ENCODE data around the gene ATP1A4. TPM values are rescaled to one million over a fixed set of nuclear protein-coding genes. Genes with fewer than 3 reads are reported as not detected.

ATP1A4 gene
- total RNA-seq, 1 donor from 2014 or later: not detected

DNA sequence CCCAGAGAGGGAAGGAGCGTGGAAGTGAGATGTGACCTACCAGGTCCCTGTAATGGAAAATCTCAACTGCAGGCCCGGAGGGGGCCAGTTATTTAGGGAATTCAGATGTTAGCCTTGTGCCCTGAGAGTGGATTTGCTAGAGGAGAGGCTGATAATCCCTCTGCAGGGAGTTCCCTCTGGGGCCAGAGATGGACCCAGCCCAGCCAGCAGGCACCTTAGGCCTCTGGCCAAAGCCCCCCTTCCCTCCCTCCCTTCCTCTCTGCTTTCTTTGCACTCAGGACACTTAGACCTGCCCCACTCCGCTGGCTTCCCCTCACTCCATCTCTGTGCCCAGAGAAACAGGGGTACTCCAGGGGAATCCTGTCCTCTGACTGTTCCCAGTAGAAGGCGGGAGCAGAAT is 37.3 kb upstream of the ATP1A4 start:
- TF ChIP-seq, protein P1, sequence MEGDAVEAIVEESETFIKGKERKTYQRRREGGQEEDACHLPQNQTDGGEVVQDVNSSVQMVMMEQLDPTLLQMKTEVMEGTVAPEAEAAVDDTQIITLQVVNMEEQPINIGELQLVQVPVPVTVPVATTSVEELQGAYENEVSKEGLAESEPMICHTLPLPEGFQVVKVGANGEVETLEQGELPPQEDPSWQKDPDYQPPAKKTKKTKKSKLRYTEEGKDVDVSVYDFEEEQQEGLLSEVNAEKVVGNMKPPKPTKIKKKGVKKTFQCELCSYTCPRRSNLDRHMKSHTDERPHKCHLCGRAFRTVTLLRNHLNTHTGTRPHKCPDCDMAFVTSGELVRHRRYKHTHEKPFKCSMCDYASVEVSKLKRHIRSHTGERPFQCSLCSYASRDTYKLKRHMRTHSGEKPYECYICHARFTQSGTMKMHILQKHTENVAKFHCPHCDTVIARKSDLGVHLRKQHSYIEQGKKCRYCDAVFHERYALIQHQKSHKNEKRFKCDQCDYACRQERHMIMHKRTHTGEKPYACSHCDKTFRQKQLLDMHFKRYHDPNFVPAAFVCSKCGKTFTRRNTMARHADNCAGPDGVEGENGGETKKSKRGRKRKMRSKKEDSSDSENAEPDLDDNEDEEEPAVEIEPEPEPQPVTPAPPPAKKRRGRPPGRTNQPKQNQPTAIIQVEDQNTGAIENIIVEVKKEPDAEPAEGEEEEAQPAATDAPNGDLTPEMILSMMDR (IDR thresholded peaks at IDR 0.05): no peak
- no peaks in the 10 kb centered on the region for H3K9me3 ChIP-seq
- H3K27ac ChIP-seq: peak overlapping the region; percentile 81 to 86
- H3K4me3 ChIP-seq: no peak overlapping the region
- no peaks in the 10 kb centered on the region for H3K27me3 ChIP-seq
- H3K36me3 ChIP-seq: no peaks in the 10 kb centered on the region
- intact Hi-C loops (cut with DNase I): no loop called here
- peaks cover 11 to 37% of the 10 kb centered on the region in 2 donors for H3K4me1 ChIP-seq
- DNase-seq (ENCODE audit: low spot score in 2 of 2): no peak

- intact Hi-C loops (cut with DNase I): no loop called here
- H3K4me3 ChIP-seq: peak within 1 kb of the TSS; percentile 50 to 68
- peaks cover 11 to 41% of the 10 kb centered on the region in 2 donors for H3K4me1 ChIP-seq
- H3K36me3 ChIP-seq: no peaks in the 10 kb centered on the region
- TF ChIP-seq, protein P1 (IDR thresholded peaks at IDR 0.05): no peak
- no peaks in the 10 kb centered on the region for H3K27me3 ChIP-seq
- peak within 1 kb of the TSS; percentile 81 to 86 for H3K27ac ChIP-seq
- DNase-seq (ENCODE audit: low spot score in 2 of 2): peak in 1 of 2 donors; percentile 80
- no peaks in the 10 kb centered on the region for H3K9me3 ChIP-seq
Measured at GRCh38 chr1:160115545-160116282, 35.7 kb upstream of the ATP1A4 start, which contains the start of gene ATP1A2. ATP1A2 (plus strand) TSS chr1:160115759; CDS start chr1:160115862, 103 bp downstream.

DNA sequence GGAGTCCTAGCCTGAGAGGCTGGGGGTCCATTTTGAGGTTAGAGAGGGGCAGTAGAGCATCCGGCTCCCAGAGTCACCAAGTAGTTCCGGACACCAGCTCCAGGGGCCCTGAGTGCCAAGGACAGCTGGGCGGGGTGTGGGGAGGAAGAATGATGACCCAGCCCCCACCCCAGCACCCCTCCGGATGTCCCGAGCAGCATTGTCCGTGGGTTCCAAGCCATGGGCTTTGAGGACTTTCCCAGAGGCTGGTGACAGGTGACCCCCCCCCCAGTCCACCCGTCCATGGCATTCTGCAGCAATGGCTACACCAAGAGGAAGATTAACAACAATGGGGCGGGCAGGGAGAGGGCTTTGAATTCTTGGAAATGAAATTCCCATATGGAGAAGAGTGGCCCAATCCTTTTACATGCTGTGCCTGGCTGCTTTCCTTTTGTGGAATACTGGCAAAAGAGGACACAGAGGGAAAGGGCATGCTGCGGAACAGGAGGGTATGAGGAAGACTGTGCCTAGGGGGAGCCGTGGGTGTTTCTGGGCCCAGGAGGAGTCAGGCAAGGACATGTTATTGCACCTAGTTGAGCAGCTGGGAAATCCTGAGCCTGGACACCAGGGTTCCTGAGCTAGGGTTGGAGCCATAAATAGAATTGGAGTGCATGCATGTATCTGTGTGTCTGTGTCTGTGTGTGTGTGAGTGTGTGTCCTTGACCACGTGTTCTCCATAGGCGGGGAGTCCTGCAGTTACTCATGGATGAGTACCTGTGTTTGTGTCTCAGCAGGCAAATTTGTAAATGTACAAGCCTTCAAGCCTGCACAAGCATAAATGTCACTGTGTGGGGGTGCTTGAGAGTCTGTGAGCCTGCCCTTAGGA is 34.9 kb upstream of the ATP1A4 start:
- Histone ChIP-seq H3K4me1 (peaks cover 11 to 41% of the 10 kb centered on the region in 2 donors), H3K27ac (peak overlapping the region; percentile 81 to 86), H3K27me3 (no peaks in the 10 kb centered on the region), H3K36me3 (peaks cover 6 to 7% of the 10 kb centered on the region in 2 donors), H3K4me3 (peak overlapping the region; percentile 50 to 68), H3K9me3 (no peaks in the 10 kb centered on the region)
- no peak for DNase-seq (ENCODE audit: low spot score in 2 of 2)
- intact Hi-C loops (cut with DNase I): no loop called here
- TF ChIP-seq, protein P1 (IDR thresholded peaks at IDR 0.05): no peak

- peak overlapping the region; percentile 50 to 68 for H3K4me3 ChIP-seq
- peaks cover 11 to 41% of the 10 kb centered on the region in 2 donors for H3K4me1 ChIP-seq
- no peaks in the 10 kb centered on the region for H3K27me3 ChIP-seq
- intact Hi-C loops (cut with DNase I): no loop called here
- TF ChIP-seq, protein P1 (IDR thresholded peaks at IDR 0.05): no peak
- H3K9me3 ChIP-seq: no peaks in the 10 kb centered on the region
- H3K27ac ChIP-seq: peak overlapping the region; percentile 53 to 86
- DNase-seq (ENCODE audit: low spot score in 2 of 2): no peak
- H3K36me3 ChIP-seq: peaks cover 11% of the 10 kb centered on the region in 2 donors
Measured at GRCh38 chr1:160117300-160117699, 34.1 kb upstream of the ATP1A4 start.

- no peak for DNase-seq (ENCODE audit: low spot score in 2 of 2)
- Histone ChIP-seq H3K4me1 (peaks cover 11 to 41% of the 10 kb centered on the region in 2 donors), H3K27me3 (no peaks in the 10 kb centered on the region), H3K4me3 (peak overlapping the region; percentile 50 to 68), H3K27ac (peak overlapping the region; percentile 53 to 86), H3K36me3 (peaks cover 11 to 13% of the 10 kb centered on the region in 2 donors), H3K9me3 (no peaks in the 10 kb centered on the region)
- TF ChIP-seq, protein P1 (IDR thresholded peaks at IDR 0.05): no peak
- intact Hi-C loops (cut with DNase I): no loop called here
Measured at GRCh38 chr1:160117709-160118183, 33.7 kb upstream of the ATP1A4 start.

Data from ascending aorta (tissue), 2 donors.